Measurements from ENCODE around the gene CDKN2B. TPM values are rescaled to one million over a fixed set of nuclear protein-coding genes. Genes with fewer than 3 reads are reported as not detected.

Gene CDKN2B
- total RNA-seq, 1 donor from 2014 or later, result 1.8 TPM

GRCh38 chr9:22010866-22011625 is 1.9 kb upstream of the CDKN2B start:
- Mint-ChIP-seq H3K9me3 (ENCODE audit: unreplicated experiment) (no peaks in the 10 kb centered on the region), H3K4me1 (ENCODE audit: unreplicated experiment) (no peaks in the 10 kb centered on the region), H3K27me3 (ENCODE audit: unreplicated experiment) (no peaks in the 10 kb centered on the region), H3K4me3 (ENCODE audit: unreplicated experiment) (no peak overlapping the region), H3K36me3 (ENCODE audit: low read depth, unreplicated experiment) (no peaks in the 10 kb centered on the region), H3K27ac (ENCODE audit: unreplicated experiment) (no peak overlapping the region)
- peak; percentile 70 for DNase-seq (ENCODE audit: low spot score)
- TF ChIP-seq CTCF (IDR thresholded peaks at IDR 0.05; ENCODE audit: unreplicated experiment), result no peak

GRCh38 chr9:22009506-22009867 is 382 bp upstream of the CDKN2B start:
- Mint-ChIP-seq H3K27me3 (ENCODE audit: unreplicated experiment) (peaks cover 4% of the 10 kb centered on the region), H3K27ac (ENCODE audit: unreplicated experiment) (no peak overlapping the region), H3K36me3 (ENCODE audit: low read depth, unreplicated experiment) (no peaks in the 10 kb centered on the region), H3K4me3 (ENCODE audit: unreplicated experiment) (peak overlapping the region; percentile 91), H3K4me1 (ENCODE audit: unreplicated experiment) (peaks cover 12% of the 10 kb centered on the region), H3K9me3 (ENCODE audit: unreplicated experiment) (no peaks in the 10 kb centered on the region)
- no peak for DNase-seq (ENCODE audit: low spot score)
- TF ChIP-seq CTCF (IDR thresholded peaks at IDR 0.05; ENCODE audit: unreplicated experiment), result no peak

GRCh38 chr9:22008384-22008716 is 755 bp downstream of the CDKN2B start:
- peaks cover 4% of the 10 kb centered on the region for H3K27me3 Mint-ChIP-seq (ENCODE audit: unreplicated experiment)
- H3K4me1 Mint-ChIP-seq (ENCODE audit: unreplicated experiment), result peaks cover 12% of the 10 kb centered on the region
- no peaks in the 10 kb centered on the region for H3K36me3 Mint-ChIP-seq (ENCODE audit: low read depth, unreplicated experiment)
- no peak overlapping the region for H3K27ac Mint-ChIP-seq (ENCODE audit: unreplicated experiment)
- TF ChIP-seq CTCF (IDR thresholded peaks at IDR 0.05; ENCODE audit: unreplicated experiment), result no peak
- H3K9me3 Mint-ChIP-seq (ENCODE audit: unreplicated experiment), result no peaks in the 10 kb centered on the region
- peak overlapping the region; percentile 33 for H3K4me3 Mint-ChIP-seq (ENCODE audit: unreplicated experiment)
- DNase-seq (ENCODE audit: low spot score), result no peak

GRCh38 chr9:22005702-22006606 is 3.2 kb downstream of the CDKN2B start:
- Mint-ChIP-seq H3K4me1 (ENCODE audit: unreplicated experiment) (peaks cover 12% of the 10 kb centered on the region), H3K27me3 (ENCODE audit: unreplicated experiment) (peaks cover 4% of the 10 kb centered on the region), H3K9me3 (ENCODE audit: unreplicated experiment) (no peaks in the 10 kb centered on the region), H3K4me3 (ENCODE audit: unreplicated experiment) (peak overlapping the region; percentile 71), H3K36me3 (ENCODE audit: low read depth, unreplicated experiment) (no peaks in the 10 kb centered on the region), H3K27ac (ENCODE audit: unreplicated experiment) (no peak overlapping the region)
- no peak for TF ChIP-seq CTCF (IDR thresholded peaks at IDR 0.05; ENCODE audit: unreplicated experiment)
- peak; percentile 19 for DNase-seq (ENCODE audit: low spot score)

All from endothelial cell (in vitro differentiated cells).